ENCODE data around the gene ZNF423.

ZNF423 gene

DNA sequence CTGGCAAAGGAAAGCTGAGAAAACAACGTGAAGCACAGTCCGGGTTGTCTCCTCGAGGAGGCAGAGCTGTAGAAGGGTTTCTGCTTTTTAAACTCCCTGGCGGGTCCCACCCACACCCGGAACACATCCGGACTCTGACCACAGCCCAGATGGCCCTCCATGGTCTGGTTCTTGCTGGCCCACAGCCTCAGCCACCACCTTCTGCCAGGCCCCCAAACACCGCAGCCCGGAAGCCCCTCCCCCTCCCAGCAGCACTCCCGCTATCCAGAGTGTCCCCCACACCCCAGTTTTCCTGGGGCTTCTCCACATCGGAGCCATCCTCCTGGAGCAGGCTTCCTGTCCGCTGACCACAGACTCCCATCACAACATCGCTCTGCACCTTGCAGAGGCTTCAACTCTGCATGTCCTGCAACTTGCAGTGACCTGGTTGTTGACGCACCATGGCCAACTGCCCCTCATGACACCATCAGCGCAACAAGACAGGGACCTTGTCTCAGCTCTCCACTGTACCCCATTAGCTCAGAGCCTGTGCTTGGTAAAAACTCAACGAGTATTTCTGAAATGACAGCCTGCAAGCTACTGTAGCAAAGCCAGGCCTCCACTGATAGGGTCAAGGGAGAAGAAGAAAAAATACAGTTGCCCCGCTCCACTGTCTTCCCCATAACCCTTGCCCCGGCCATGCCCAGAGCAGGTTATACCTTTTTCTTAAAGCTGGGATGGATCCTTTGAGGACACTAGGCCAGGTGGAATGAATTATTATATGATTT, 352.5 kb downstream of the ZNF423 start:
- no peak for TF ChIP-seq EZH2 (IDR thresholded peaks at IDR 0.05; ENCODE audit: borderline replicate concordance, low read length)
- TF ChIP-seq, protein P1, sequence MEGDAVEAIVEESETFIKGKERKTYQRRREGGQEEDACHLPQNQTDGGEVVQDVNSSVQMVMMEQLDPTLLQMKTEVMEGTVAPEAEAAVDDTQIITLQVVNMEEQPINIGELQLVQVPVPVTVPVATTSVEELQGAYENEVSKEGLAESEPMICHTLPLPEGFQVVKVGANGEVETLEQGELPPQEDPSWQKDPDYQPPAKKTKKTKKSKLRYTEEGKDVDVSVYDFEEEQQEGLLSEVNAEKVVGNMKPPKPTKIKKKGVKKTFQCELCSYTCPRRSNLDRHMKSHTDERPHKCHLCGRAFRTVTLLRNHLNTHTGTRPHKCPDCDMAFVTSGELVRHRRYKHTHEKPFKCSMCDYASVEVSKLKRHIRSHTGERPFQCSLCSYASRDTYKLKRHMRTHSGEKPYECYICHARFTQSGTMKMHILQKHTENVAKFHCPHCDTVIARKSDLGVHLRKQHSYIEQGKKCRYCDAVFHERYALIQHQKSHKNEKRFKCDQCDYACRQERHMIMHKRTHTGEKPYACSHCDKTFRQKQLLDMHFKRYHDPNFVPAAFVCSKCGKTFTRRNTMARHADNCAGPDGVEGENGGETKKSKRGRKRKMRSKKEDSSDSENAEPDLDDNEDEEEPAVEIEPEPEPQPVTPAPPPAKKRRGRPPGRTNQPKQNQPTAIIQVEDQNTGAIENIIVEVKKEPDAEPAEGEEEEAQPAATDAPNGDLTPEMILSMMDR (IDR thresholded peaks at IDR 0.05; ENCODE audit: low read length): no peak
- 0 out of 2 replicates have a peak, but pooled peaks cover 5% of the 10 kb centered on the region for H3K27me3 ChIP-seq (ENCODE audit: insufficient read depth, low read length)
- no peak overlapping the region for H3K27ac ChIP-seq (ENCODE audit: low read depth, low read length, poor library complexity, severe bottlenecking)
- H2AFZ ChIP-seq (ENCODE audit: low read length): no peak overlapping the region
- H3K4me2 ChIP-seq (ENCODE audit: low read length): no peak overlapping the region
- H4K20me1 ChIP-seq (ENCODE audit: insufficient read depth, low read length): no peaks in the 10 kb centered on the region
- no peak overlapping the region for H3K9ac ChIP-seq (ENCODE audit: low read length)
- no peaks in the 10 kb centered on the region for H3K9me3 ChIP-seq (ENCODE audit: low read length)
- no peaks in the 10 kb centered on the region for H3F3A ChIP-seq (ENCODE audit: insufficient read depth, low read length)
- H3K4me1 ChIP-seq (ENCODE audit: insufficient read depth, low read length, severe bottlenecking): no peaks in the 10 kb centered on the region
- no peaks in the 10 kb centered on the region for H3K9me2 ChIP-seq (ENCODE audit: low read depth, low read length)
- no peaks in the 10 kb centered on the region for H3K79me2 ChIP-seq (ENCODE audit: insufficient read depth, low read length)
- no peaks in the 10 kb centered on the region for H3K36me3 ChIP-seq (ENCODE audit: insufficient read depth, low read length)
- H3K4me3 ChIP-seq (ENCODE audit: low read depth, low read length, poor library complexity, severe bottlenecking): no peak overlapping the region

DNA sequence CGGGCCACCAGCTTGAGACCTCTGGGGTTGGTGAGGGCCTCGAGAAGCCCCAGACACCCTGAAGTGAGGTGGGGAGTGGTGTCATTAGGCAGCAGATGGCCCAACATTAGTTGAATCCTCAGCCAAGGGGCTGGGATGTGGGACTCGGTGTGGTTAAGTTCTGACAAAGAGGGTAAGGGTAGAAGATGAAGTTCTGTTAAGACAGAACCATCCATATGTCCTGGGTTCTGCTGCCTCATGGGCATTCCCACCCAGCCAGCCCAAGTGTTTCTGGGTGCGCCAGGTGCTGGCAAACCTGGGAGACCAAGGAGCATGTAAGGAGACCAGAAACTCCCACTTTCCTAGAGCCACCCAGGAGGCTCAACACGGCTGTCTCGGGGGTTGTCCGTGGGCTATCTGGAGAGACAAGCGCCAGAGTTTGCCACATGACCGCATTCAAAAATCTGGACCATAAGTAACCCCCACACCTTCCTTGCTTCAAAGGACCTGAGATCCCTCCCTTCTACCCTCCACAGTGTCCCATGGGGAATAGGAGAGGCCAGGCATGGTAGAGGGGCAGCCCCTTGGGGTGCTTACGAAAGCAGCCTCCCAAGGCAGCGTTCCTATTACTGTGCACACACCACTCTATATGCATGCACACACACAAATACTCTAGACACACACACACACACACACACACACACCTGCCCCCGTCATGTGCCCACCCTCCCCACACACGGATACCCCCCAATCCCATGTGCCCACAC, 353.6 kb downstream of the ZNF423 start:
- no peak for TF ChIP-seq EZH2 (IDR thresholded peaks at IDR 0.05; ENCODE audit: borderline replicate concordance, low read length)
- TF ChIP-seq, protein P1 (IDR thresholded peaks at IDR 0.05; ENCODE audit: low read length): no peak
- Histone ChIP-seq H3F3A (ENCODE audit: insufficient read depth, low read length) (no peaks in the 10 kb centered on the region), H3K4me3 (ENCODE audit: low read depth, low read length, poor library complexity, severe bottlenecking) (no peak overlapping the region), H3K4me1 (ENCODE audit: insufficient read depth, low read length, severe bottlenecking) (no peaks in the 10 kb centered on the region), H4K20me1 (ENCODE audit: insufficient read depth, low read length) (no peaks in the 10 kb centered on the region), H3K79me2 (ENCODE audit: insufficient read depth, low read length) (no peaks in the 10 kb centered on the region), H3K27ac (ENCODE audit: low read depth, low read length, poor library complexity, severe bottlenecking) (no peak overlapping the region), H3K9me2 (ENCODE audit: low read depth, low read length) (no peaks in the 10 kb centered on the region), H3K27me3 (ENCODE audit: insufficient read depth, low read length) (0 out of 2 replicates have a peak, but pooled peaks cover 5% of the 10 kb centered on the region), H3K36me3 (ENCODE audit: insufficient read depth, low read length) (no peaks in the 10 kb centered on the region), H3K9ac (ENCODE audit: low read length) (no peak overlapping the region), H2AFZ (ENCODE audit: low read length) (no peak overlapping the region), H3K4me2 (ENCODE audit: low read length) (no peak overlapping the region), H3K9me3 (ENCODE audit: low read length) (no peaks in the 10 kb centered on the region)

DNA sequence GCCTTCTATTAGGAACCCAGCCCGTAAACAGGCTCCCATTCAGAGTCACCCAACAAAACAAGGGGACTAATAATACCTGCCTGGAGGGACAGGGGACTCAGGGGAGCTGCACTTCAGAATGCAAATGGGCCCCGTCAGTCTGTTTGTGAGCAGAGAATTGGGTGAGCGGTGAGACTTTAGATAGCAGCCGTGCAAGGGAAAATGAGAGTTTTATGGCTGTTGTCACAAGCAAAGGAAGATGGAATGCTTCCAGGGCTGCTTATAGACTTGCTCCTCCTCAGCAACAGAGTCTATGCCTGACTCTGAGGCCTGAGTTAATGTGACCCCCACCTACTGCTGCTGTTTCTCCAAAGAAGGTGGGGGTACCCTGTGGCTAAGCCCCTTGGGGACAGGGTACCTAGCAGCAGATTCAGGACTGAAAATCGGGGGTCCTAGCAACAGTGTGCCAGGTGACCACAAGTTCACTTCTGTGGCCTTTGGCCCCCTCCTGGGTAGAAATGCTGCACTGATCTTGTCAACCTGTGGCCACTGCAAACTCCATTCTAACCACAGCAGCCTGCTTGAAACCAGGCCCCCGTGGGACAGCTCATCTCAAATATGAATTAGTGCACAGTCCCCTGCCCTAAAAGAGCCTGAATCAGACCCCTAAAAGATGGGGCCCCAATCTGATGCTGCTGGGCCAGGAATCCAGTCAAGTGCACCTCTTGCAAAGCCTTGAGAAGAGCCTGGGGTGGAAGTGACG, 355.9 kb downstream of the ZNF423 start:
- no peak overlapping the region for H2AFZ ChIP-seq (ENCODE audit: low read length)
- no peaks in the 10 kb centered on the region for H3K9me3 ChIP-seq (ENCODE audit: low read length)
- H3K27me3 ChIP-seq (ENCODE audit: insufficient read depth, low read length): 0 out of 2 replicates have a peak, but pooled peaks cover 5% of the 10 kb centered on the region
- H3K4me2 ChIP-seq (ENCODE audit: low read length): no peak overlapping the region
- no peak overlapping the region for H3K27ac ChIP-seq (ENCODE audit: low read depth, low read length, poor library complexity, severe bottlenecking)
- H3K36me3 ChIP-seq (ENCODE audit: insufficient read depth, low read length): no peaks in the 10 kb centered on the region
- no peaks in the 10 kb centered on the region for H3K9me2 ChIP-seq (ENCODE audit: low read depth, low read length)
- H3K4me1 ChIP-seq (ENCODE audit: insufficient read depth, low read length, severe bottlenecking): no peaks in the 10 kb centered on the region
- no peak overlapping the region for H3K9ac ChIP-seq (ENCODE audit: low read length)
- no peak overlapping the region for H3K4me3 ChIP-seq (ENCODE audit: low read depth, low read length, poor library complexity, severe bottlenecking)
- H3F3A ChIP-seq (ENCODE audit: insufficient read depth, low read length): no peaks in the 10 kb centered on the region
- no peaks in the 10 kb centered on the region for H3K79me2 ChIP-seq (ENCODE audit: insufficient read depth, low read length)
- no peaks in the 10 kb centered on the region for H4K20me1 ChIP-seq (ENCODE audit: insufficient read depth, low read length)
- TF ChIP-seq, protein P1 (IDR thresholded peaks at IDR 0.05; ENCODE audit: low read length): no peak
- TF ChIP-seq EZH2 (IDR thresholded peaks at IDR 0.05; ENCODE audit: borderline replicate concordance, low read length): no peak
